ENCODE results near the gene NKX2-4. TPM values are rescaled to one million over a fixed set of nuclear protein-coding genes. Genes with fewer than 3 reads are reported as not detected.

NKX2-4 gene
- total and polyA plus RNA-seq, 10 of the 15 experiments (the other 5 are each of a cell fraction or from before 2014, with no cell fraction given) = not detected

- TF ChIP-seq TCF7 (IDR thresholded peaks at IDR 0.05; ENCODE audit: borderline replicate concordance) (no peak), IRF4 (IDR thresholded peaks at IDR 0.05; ENCODE audit: low read depth, low read length) (no peak), ZNF274 (IDR thresholded peaks at IDR 0.05; ENCODE audit: insufficient read depth, insufficient read length) (no peak)
These were observed 39.5 kb downstream of the NKX2-4 start (continued) for GRCh38 chr20:21357844-21358243.

- Histone ChIP-seq H3K9ac (ENCODE audit: control insufficient read depth, insufficient read depth, low read length) (no peak overlapping the region), H3K4me1 (ENCODE audit: control insufficient read depth, insufficient read depth, low read length) (no peaks in the 10 kb centered on the region), H3K27ac (ENCODE audit: control insufficient read depth, insufficient read depth) (no peak overlapping the region), H3K4me3 (no peak overlapping the region), H3K36me3 (ENCODE audit: control insufficient read depth in 2 of 2, insufficient read depth in 2 of 2, low read length in 1 of 2) (peaks cover 0 to 21% of the 10 kb centered on the region in 2 experiments; a peak in 3 of 4 replicates), H3K4me2 (ENCODE audit: control insufficient read depth, insufficient read depth) (no peak overlapping the region), H3K9me3 (replicated peaks; ENCODE audit: control insufficient read depth, insufficient read depth, low read length) (no peaks in the 10 kb centered on the region), H2AFZ (ENCODE audit: control insufficient read depth, low read depth, low read length) (no peak overlapping the region), H3K79me2 (ENCODE audit: control insufficient read depth, insufficient read depth, low read length) (no peaks in the 10 kb centered on the region), H3K27me3 (replicated peaks in 1 of 2; ENCODE audit: control insufficient read depth in 2 of 2, insufficient read depth in 2 of 2, low read length in 1 of 2) (no peaks in the 10 kb centered on the region), H4K20me1 (ENCODE audit: control insufficient read depth, insufficient read depth) (no peaks in the 10 kb centered on the region)
- ChIA-PET CTCF (interaction anchor here (1.3 kb wide), 1 partner anchor 12 kb away, joined by 3 read pairs; no protein-coding TSS in a partner anchor), SMC1A (ENCODE audit: uncharacterized antibody, unreplicated experiment) (interaction anchor here (2.0 kb wide), 1 partner anchor 12 kb away, joined by 5 read pairs; no protein-coding TSS in a partner anchor), RAD21 (ENCODE audit: unreplicated experiment) (no interaction called here), POLR2A (no interaction called here)
- FAIRE-seq (no peak), ATAC-seq (no peak), DNase-seq (ENCODE audit: low read depth, low spot score) (no peak)
- BruUV-seq (replicated peaks) = no TSS peak
- in situ Hi-C loops (cut with MboI) = no loop called here
- intact Hi-C loops (cut with micrococcal nuclease; ENCODE audit: unreplicated experiment) = no loop called here
- TF ChIP-seq ASH2L (IDR thresholded peaks at IDR 0.05; ENCODE audit: borderline replicate concordance, low read depth) = no peak
- no peak for TF ChIP-seq POU2F2 (IDR thresholded peaks at IDR 0.05; ENCODE audit: borderline replicate concordance, low read depth, low read length)
- no peak for TF ChIP-seq BCL3 (IDR thresholded peaks at IDR 0.05; ENCODE audit: borderline replicate concordance, insufficient read depth, low read depth, low read length, poor library complexity, severe bottlenecking)
- no peak for TF ChIP-seq WRNIP1 (IDR thresholded peaks at IDR 0.05; ENCODE audit: borderline replicate concordance, low read depth, low read length)
- no peak for TF ChIP-seq HDGF (IDR thresholded peaks at IDR 0.05)
- TF ChIP-seq NFIC (IDR thresholded peaks at IDR 0.05; ENCODE audit: low read depth, low read length) = no peak
- no peak for TF ChIP-seq NBN (IDR thresholded peaks at IDR 0.05)
- TF ChIP-seq CHD2 (IDR thresholded peaks at IDR 0.05; ENCODE audit: borderline replicate concordance, low read depth, low read length) = no peak
- TF ChIP-seq HDAC2 (IDR thresholded peaks at IDR 0.05) = no peak
- TF ChIP-seq HSF1 (IDR thresholded peaks at IDR 0.05; ENCODE audit: low read depth, low read length) = no peak
- TF ChIP-seq E2F8 (IDR thresholded peaks at IDR 0.05; ENCODE audit: low read depth, partially characterized antibody) = no peak
- no peak for TF ChIP-seq IKZF1 (conservative IDR thresholded peaks at IDR 0.05)
- no peak for TF ChIP-seq MEF2B (IDR thresholded peaks at IDR 0.05; ENCODE audit: partially characterized antibody, poor library complexity, severe bottlenecking)
- TF ChIP-seq ZNF274 (IDR thresholded peaks at IDR 0.05; ENCODE audit: insufficient read depth, insufficient read length) = no peak
- no peak for TF ChIP-seq YY1 (IDR thresholded peaks at IDR 0.05; ENCODE audit: low read depth, low read length)
These were observed 40.9 kb downstream of the NKX2-4 start for GRCh38 chr20:21356386-21356785.

All from GM12878 (cell line).